Testis (tissue), 2 donors: ENCODE results near the gene PNMA8A.

ENCODE experiments used
- CTCF ChIP-seq, 3 experiments: fragments of 450-650 bp in 2 of 3; fragments of 200-600 bp in 1 of 3; sonication (generic) in 1 of 3; IDR thresholded peaks; one replicate each; pipeline ENCODE4 v1.5.1; 2016 to 2019; ENCODE audit warnings: antibody characterized with exemption in 3 of 3, mild to moderate bottlenecking in 2 of 3, moderate library complexity in 1 of 3
- POLR2A ChIP-seq: fragments of 450-650 bp; IDR thresholded peaks from one replicate; pipeline ENCODE4 v1.6.1; 2017; ENCODE audit warnings: antibody characterized with exemption, mild to moderate bottlenecking, moderate library complexity

GRCh38 chr19:46420056-46420455 lies 51.3 kb downstream of the PNMA8A start:
- TF ChIP-seq CTCF (IDR thresholded peaks at IDR 0.05) (no peak), POLR2A (no peak)
